ENCODE results near the gene ANKRD34A.

- TF ChIP-seq CTCF (IDR thresholded peaks at IDR 0.05) (no peak), POLR2A (IDR thresholded peaks at IDR 0.05) (no peak)
Measured at GRCh38 chr1:145956781-145957442, 7.5 kb downstream of the ANKRD34A start.

All from tibial nerve (tissue), 3 donors.